Fibroblast of lung (primary cell): ENCODE data around the gene VIPR2.

Source experiments
- EZH2 ChIP-seq: IDR thresholded peaks from 2 replicates; pipeline ENCODE4 v1.5.1; 2012; ENCODE audit warnings: low read length, control low read depth, mild to moderate bottlenecking; ENCODE audit errors: missing control alignments
- TF ChIP-seq, protein P1 (sequence below), 2 donors: IDR thresholded peaks in 1 of 2; conservative IDR thresholded peaks in 1 of 2; 1 replicate in 1 of 2; 2 replicates in 1 of 2; pipeline ENCODE4 v1.5.1; 2011 to 2012; ENCODE audit warnings: low read length in 2 of 2, control low read depth in 1 of 2, inconsistent platforms in 1 of 2, low read depth in 1 of 2, mild to moderate bottlenecking in 1 of 2

DNA sequence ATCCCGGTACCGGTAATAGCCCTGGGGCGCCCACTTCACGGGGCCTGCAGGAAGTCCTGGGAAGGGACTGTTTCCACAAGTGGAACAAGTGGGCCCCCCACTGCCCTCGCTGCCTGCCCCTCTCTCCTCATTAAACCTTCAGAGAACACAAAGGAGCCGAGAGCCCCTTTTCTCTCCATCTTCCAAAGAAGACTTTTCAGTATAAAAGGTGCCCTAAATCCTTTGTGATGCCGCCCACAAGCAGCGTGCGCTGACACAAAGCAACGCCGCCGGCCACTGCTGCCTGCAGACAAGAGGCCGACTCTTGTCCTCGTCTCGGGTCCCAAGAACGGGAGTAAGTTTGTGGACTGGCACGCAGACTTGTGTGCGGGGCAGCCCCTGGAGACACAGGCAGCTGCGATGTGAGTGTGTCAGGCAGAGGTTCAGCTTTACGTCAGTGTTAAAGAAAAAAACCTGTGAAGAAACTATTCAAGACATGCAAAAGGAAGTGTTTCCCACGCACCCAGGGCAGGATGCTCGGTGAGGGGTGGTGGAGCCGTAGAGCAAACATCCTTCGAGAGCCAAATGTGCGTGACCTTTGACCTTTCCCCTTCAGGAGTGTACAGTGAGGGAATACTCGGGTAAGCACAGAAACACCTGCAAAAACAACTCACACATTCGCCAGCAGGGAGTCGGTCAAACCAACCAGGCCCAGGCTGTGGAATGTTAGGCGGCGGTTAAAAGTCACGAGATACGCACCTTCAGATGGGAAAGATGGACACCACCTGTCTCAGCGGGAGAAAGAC is 118.2 kb downstream of the VIPR2 start:
- TF ChIP-seq, protein P1, sequence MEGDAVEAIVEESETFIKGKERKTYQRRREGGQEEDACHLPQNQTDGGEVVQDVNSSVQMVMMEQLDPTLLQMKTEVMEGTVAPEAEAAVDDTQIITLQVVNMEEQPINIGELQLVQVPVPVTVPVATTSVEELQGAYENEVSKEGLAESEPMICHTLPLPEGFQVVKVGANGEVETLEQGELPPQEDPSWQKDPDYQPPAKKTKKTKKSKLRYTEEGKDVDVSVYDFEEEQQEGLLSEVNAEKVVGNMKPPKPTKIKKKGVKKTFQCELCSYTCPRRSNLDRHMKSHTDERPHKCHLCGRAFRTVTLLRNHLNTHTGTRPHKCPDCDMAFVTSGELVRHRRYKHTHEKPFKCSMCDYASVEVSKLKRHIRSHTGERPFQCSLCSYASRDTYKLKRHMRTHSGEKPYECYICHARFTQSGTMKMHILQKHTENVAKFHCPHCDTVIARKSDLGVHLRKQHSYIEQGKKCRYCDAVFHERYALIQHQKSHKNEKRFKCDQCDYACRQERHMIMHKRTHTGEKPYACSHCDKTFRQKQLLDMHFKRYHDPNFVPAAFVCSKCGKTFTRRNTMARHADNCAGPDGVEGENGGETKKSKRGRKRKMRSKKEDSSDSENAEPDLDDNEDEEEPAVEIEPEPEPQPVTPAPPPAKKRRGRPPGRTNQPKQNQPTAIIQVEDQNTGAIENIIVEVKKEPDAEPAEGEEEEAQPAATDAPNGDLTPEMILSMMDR (conservative IDR thresholded peaks at IDR 0.05 in 1 of 2, IDR thresholded peaks at IDR 0.05 in 1 of 2; ENCODE audit: low read depth in 1 of 2, low read length in 2 of 2): no peak
- TF ChIP-seq EZH2: no peak
